Effector CD8-positive, alpha-beta T cell (primary cell): ENCODE results near the gene PLA2G2E.
"Not testable (repeated sequence)": the region's sequence is repeated elsewhere in the genome, so short reads cannot be mapped to it uniquely, and the experiment has no call there.

Source experiments
- DNase-seq: peaks from one replicate; lab custom pipeline; 2025; lab: John Stamatoyannopoulos, UW

The PLA2G2E gene

DNA sequence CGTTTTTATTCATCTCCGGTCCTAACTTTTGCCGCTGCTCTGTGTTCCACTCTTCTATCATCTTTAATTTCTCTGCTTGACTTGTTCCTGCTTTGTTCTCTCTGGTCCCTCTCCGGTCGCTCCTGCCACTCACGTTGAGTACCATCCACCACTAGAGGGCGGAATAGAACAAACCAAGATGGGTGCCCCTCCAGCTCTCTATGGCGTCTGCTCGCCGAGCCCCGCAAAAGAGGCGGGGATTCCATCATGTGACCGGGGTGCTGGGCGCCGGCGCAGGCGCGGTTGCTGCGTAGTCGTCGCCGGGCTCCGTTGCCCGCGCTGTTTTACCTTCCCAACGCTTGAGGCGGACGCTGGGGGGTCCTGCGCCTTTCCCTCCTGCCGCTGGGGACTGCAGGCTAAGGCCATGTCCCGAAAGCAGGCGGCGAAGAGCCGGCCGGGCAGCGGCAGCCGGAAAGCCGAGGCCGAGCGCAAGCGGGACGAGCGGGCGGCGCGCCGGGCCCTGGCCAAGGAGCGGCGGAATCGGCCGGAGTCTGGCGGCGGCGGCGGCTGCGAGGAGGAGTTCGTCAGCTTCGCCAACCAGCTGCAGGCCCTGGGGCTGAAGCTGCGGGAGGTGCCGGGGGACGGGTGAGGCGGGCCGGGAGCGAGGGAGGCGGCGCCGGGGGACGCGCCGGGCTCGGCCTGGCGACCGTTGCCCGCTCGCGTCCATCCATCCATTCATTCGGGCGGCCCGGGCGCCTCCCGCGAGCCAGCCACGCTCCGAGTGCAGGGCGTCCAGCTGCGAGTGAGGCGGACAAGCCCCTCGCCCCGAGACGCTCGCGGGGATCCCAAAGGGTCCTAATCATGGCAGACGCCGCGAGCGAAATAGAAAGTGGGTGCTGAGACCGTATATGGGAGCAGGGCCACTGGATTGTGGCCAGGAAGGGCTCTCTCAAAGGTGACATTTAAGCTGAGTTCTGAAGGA lies 41.0 kb downstream of the PLA2G2E start, which contains the start of gene OTUD3:
TSS of gene OTUD3 (plus strand) at position 285 of the 961 bp plus-strand sequence. CDS start at position 404, 119 bp downstream.
- peak; percentile 91 for DNase-seq

DNA sequence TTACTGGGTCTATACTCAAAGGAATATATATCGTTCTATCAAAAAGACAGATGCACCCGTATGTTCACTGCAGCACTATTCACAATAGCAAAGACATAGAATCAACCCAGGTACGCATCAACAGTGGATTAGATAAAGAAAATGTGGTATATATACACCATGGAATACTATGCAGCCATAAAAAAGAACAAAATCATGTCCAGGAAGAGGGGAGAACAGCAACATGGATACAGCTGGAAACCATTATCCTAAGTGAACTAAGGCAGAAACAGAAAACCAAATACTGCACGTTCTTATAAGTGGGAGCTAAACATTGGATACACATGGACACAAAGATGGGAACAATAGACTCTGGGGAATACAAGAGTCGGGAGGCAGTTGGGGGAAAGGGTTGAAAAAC lies 42.6 kb downstream of the PLA2G2E start:
- not testable (repeated sequence) for DNase-seq

DNA sequence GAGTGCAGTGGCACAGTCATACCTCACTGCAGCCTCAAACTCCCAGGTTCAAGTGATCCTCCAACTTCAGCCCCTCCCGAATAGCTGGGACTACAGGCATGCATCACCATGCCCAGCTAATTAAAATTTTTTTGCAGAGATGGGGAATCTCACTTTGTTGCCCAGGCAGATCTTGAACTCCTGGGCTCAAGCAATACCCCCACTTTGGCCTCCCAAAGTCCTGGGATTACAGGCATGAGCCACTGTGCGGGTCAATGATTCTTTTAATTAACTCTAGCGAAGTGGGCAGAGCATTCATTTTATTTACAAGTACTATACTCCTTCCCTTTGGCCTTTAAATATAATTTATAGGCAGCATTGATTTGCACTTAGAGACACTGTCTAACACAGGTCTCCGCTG lies 43.8 kb downstream of the PLA2G2E start:
- DNase-seq: no peak

DNA sequence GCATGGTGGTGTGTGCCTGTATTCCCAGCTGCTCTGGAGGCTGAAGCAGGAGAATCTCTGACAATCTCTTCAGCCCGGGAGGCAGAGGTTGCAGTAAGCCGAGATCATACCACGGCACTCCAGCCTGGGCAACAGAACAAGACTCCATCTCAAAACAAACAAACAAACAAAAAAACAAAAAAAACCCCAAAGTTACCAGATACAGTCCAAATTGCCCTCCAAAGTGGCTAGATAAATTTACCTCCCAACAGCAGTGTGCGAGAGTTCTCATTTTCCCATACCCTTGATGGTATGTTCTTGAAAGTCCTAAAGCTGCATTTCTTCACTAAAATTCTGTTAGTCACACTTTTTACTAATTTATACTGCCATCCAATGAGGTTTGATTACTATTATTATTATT lies 44.2 kb downstream of the PLA2G2E start:
- no peak for DNase-seq

DNA sequence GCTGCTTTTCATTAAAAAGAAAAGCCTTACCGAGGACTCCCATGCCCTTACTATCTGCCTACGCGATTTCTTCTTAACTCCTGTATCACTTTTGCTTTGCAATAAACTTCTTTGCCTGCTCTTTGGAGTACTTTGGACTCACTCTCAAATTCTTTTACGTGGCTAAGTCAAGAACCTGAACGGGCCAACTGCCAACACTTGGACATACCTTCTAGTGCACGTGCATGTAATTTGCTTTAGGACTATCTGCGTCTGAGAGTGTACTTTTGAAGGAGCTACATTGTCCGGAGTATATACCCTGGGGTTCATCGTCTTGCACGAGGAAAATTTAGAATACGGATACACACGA lies 44.8 kb downstream of the PLA2G2E start:
- no peak for DNase-seq

DNA sequence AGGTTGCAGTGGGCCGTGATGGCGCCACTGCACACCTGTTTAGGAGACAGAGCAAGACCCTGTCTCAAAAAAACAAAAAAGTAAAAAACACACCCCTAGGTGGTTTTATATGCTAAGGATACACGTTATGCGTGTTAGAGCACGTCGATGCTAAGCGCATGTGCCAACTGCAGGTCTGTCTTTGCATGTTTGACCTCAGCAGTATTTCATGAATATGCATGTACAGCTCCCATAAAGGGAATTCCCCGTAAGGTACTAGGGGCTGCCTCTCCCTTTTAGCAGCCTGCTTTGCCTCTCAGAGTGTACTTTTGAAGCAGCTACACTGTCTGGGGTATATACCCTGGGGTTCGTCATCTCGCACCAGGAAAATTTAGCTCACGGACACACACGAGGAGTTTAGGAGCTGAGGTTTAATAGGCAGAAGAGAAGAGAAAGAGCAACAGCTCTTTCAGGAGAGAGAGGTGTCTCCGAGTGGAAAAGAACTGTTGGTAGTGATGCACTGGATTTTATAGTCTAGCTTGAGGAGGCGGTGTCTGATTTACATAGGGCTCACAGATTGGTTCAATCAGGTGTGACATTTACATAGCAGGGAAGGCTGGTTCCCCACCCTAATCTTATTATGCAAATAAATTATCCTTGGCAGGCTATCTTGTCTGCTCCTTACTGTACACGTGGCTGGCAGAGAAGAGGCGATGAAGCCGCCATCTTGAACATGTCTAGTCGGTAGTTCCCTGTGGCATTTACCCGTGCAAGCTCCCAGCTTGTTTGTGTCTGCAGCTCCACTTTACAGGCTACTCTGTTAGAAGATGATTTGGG lies 45.4 kb downstream of the PLA2G2E start:
- no peak for DNase-seq

DNA sequence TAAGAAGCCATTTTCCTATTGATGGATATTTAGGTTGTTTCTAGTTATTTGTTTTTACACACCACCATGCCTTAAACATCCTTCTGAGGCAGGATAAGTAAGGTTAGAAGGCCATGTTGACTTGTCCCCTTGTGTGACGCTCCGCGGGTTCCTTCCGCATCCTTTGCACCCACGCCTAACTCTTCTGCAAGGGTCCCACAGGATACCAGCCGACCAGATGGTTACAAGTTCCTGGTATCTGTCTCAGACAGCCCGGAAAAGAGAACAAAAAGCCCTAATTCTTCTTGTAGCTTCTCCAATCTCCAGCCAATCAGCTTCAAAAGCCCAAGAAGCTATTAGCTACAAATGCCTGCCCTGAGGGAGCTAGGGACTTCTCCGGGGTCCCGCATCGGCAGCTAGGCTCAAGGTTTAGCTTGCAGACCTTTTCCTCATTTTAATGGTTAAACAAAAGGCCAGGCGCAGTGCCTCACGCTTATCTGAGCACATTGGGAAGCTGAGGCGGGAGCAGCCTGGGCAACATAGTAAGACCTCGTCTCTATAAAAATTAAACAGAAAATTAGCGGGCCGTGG lies 46.2 kb downstream of the PLA2G2E start:
- DNase-seq: no peak

DNA sequence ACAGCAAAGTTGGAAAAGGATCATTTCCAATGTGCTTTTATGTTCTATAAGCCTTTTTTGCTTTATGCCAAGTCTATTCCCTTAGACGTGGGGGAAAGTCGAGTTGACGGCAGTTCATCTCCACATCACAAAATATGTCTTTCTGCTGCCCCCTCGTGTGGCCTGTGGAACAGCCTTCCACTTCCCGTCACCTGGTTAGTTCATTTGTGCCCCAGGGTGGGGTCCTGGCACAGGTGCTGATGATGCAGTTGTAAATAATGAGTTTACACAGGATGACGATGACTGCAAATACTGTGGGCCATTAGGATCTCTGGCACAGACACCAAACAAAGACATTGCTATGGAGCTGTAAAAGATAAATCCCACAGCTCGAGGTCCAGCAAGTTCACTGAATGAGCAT lies 51.2 kb downstream of the PLA2G2E start:
- DNase-seq: no peak
